Kidney epithelial cell (primary cell): Measurements from ENCODE around the gene TFB1M. TPM values are rescaled to one million over a fixed set of nuclear protein-coding genes. Genes with fewer than 3 reads are reported as not detected.

Experiments used
- DNase-seq: peaks from one replicate; pipeline ENCODE4 v3.0.0-alpha.2; 2010; ENCODE audit warnings: low read depth
- H3K27me3 ChIP-seq: 2 replicates; pipeline ENCODE4 v1.6.0; 2011; ENCODE audit warnings: low read length; ENCODE audit not compliant: control insufficient read depth, insufficient read depth
- H3K36me3 ChIP-seq: 2 replicates; pipeline ENCODE4 v1.5.1; 2011; ENCODE audit warnings: low read length; ENCODE audit not compliant: control insufficient read depth, insufficient read depth
- H3K4me3 ChIP-seq: 2 replicates; pipeline ENCODE4 v1.5.1; 2011; ENCODE audit warnings: low read depth, mild to moderate bottlenecking, control low read depth, low read length
- CTCF ChIP-seq: IDR thresholded peaks from 2 replicates; pipeline ENCODE4 v1.5.1; 2011; ENCODE audit warnings: mild to moderate bottlenecking, moderate library complexity, low read length, control low read depth, inconsistent platforms; ENCODE audit not compliant: insufficient read depth, poor library complexity, severe bottlenecking
- total RNA-seq: library from RNA; depleted of rRNA; stranded (reverse); fragments of >200 nt; gene quantifications from 2 replicates; pipeline ENCODE4 v1.2.3, GENCODE V29; 2015

Gene TFB1M
- total RNA-seq, 1 donor from 2014 or later: 20.5 TPM

GRCh38 chr6:155333414-155333813 is 19.1 kb upstream of the TFB1M start:
- Histone ChIP-seq H3K36me3 (no peaks in the 10 kb centered on the region), H3K4me3 (no peak overlapping the region), H3K27me3 (no peaks in the 10 kb centered on the region)
- DNase-seq: no peak
- TF ChIP-seq CTCF: no peak

GRCh38 chr6:155330922-155331321 is 16.6 kb upstream of the TFB1M start:
- Histone ChIP-seq H3K27me3 (no peaks in the 10 kb centered on the region), H3K4me3 (no peak overlapping the region), H3K36me3 (no peaks in the 10 kb centered on the region)
- no peak for TF ChIP-seq CTCF
- no peak for DNase-seq

GRCh38 chr6:155330133-155330734 is 15.9 kb upstream of the TFB1M start:
- no peak for TF ChIP-seq CTCF
- DNase-seq: no peak

GRCh38 chr6:155329460-155330132 is 15.3 kb upstream of the TFB1M start:
- Histone ChIP-seq H3K4me3 (no peak overlapping the region), H3K27me3 (no peaks in the 10 kb centered on the region), H3K36me3 (no peaks in the 10 kb centered on the region)
- no peak for DNase-seq
- no peak for TF ChIP-seq CTCF

More at GRCh38 chr6:155330133-155330734, 15.9 kb upstream of the TFB1M start:
- H3K36me3 ChIP-seq: no peaks in the 10 kb centered on the region
- H3K27me3 ChIP-seq: no peaks in the 10 kb centered on the region
- H3K4me3 ChIP-seq: no peak overlapping the region

- Histone ChIP-seq H3K4me3 (no peak overlapping the region), H3K27me3 (no peaks in the 10 kb centered on the region), H3K36me3 (no peaks in the 10 kb centered on the region)
- no peak for TF ChIP-seq CTCF
- no peak for DNase-seq
Observed at GRCh38 chr6:155328539-155329459, 14.5 kb upstream of the TFB1M start.
